ENCODE data around the gene PPP1R3G. TPM values are rescaled to one million over a fixed set of nuclear protein-coding genes. Genes with fewer than 3 reads are reported as not detected.

The PPP1R3G gene
- total RNA-seq, 2 donors from 2014 or later, result not detected

DNA sequence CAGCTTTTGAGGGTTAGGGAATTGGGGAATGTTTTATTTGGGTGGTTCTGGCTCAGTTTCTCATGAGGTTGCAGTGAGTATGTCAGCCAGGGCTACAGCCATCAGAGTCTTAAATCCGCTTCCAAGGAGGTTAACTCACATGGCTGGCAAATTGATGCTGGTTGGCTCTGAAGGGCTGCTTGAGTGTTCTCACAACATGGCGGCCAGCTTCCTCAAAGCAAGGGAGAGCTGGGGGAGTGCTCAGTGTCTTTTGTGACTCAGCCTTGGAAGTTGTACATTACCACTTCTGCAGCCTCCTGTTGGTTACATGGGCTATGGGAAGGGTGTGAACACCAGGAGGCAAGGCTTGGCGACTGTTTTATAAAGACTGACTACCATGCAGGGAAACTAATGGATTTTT is 17.8 kb upstream of the PPP1R3G start:
- Histone ChIP-seq H3K4me3 (ENCODE audit: low read length) (no peak overlapping the region), H3K27me3 (ENCODE audit: control insufficient read depth, insufficient read depth, low read length, poor library complexity, severe bottlenecking) (no peaks in the 10 kb centered on the region), H3K27ac (ENCODE audit: low read depth, low read length) (no peak overlapping the region), H3K9me3 (ENCODE audit: control insufficient read depth, low read length) (no peaks in the 10 kb centered on the region), H3K4me1 (ENCODE audit: control insufficient read depth, insufficient read depth, low read length) (no peaks in the 10 kb centered on the region), H3K36me3 (ENCODE audit: control insufficient read depth, insufficient read depth, low read length) (no peaks in the 10 kb centered on the region), H3K9ac (ENCODE audit: extremely low read depth, low read length, poor library complexity, severe bottlenecking) (no peak overlapping the region)
- TF ChIP-seq, protein P1, sequence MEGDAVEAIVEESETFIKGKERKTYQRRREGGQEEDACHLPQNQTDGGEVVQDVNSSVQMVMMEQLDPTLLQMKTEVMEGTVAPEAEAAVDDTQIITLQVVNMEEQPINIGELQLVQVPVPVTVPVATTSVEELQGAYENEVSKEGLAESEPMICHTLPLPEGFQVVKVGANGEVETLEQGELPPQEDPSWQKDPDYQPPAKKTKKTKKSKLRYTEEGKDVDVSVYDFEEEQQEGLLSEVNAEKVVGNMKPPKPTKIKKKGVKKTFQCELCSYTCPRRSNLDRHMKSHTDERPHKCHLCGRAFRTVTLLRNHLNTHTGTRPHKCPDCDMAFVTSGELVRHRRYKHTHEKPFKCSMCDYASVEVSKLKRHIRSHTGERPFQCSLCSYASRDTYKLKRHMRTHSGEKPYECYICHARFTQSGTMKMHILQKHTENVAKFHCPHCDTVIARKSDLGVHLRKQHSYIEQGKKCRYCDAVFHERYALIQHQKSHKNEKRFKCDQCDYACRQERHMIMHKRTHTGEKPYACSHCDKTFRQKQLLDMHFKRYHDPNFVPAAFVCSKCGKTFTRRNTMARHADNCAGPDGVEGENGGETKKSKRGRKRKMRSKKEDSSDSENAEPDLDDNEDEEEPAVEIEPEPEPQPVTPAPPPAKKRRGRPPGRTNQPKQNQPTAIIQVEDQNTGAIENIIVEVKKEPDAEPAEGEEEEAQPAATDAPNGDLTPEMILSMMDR (conservative IDR thresholded peaks at IDR 0.05), result no peak
- Mint-ChIP-seq H3K27me3 (ENCODE audit: insufficient read depth) (peaks cover 3% of the 10 kb centered on the region), H3K36me3 (ENCODE audit: low read depth) (peaks cover 4% of the 10 kb centered on the region), H3K4me3 (no peak overlapping the region), H3K27ac (no peak overlapping the region), H3K9me3 (no peaks in the 10 kb centered on the region), H3K4me1 (no peaks in the 10 kb centered on the region)
- WGBS, 2 experiments (ENCODE audit: insufficient coverage in 1 of 2, insufficient read length in 1 of 2), result 92 to 100% methylated on average over 1 to 3 of the region's 3 CpGs
- no peak for DNase-seq

DNA sequence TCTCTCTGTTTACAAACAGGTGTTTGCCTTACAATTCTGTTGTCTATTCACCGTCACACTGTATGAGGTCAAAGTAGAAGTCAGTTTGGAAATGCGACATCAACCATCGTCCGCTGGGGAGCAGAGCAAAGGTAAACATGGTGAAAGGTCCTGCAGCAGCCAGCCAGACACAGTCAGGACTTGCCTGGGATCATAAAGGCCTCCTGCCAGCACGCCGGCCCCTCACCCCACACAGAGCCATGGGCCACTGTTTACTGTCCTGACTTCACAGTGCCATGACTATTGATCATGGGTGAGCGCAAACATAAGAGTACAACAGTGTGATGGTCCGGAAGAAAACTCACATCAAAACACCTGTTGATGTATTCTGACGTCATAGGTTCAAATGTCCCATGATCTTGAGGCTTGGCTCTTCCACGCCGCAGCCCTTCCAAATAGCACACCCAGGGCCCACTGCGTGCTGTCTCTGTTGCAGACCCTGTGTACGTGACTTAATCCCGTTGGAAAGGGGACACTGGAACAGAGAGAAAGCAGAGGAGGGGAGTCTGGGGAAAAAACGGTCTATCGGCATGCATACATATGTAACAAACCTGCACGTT is 16.9 kb upstream of the PPP1R3G start:
- H3K9ac ChIP-seq (ENCODE audit: extremely low read depth, low read length, poor library complexity, severe bottlenecking), result no peak overlapping the region
- no peak overlapping the region for H3K4me3 ChIP-seq (ENCODE audit: low read length)
- Mint-ChIP-seq H3K4me1 (no peaks in the 10 kb centered on the region), H3K27ac (no peak overlapping the region), H3K36me3 (ENCODE audit: low read depth) (peaks cover 4% of the 10 kb centered on the region), H3K4me3 (no peak overlapping the region), H3K9me3 (no peaks in the 10 kb centered on the region), H3K27me3 (ENCODE audit: insufficient read depth) (peaks cover 3% of the 10 kb centered on the region)
- H3K36me3 ChIP-seq (ENCODE audit: control insufficient read depth, insufficient read depth, low read length), result no peaks in the 10 kb centered on the region
- DNase-seq, result no peak
- TF ChIP-seq, protein P1 (conservative IDR thresholded peaks at IDR 0.05), result no peak
- no peaks in the 10 kb centered on the region for H3K9me3 ChIP-seq (ENCODE audit: control insufficient read depth, low read length)
- H3K4me1 ChIP-seq (ENCODE audit: control insufficient read depth, insufficient read depth, low read length), result no peaks in the 10 kb centered on the region
- H3K27me3 ChIP-seq (ENCODE audit: control insufficient read depth, insufficient read depth, low read length, poor library complexity, severe bottlenecking), result no peaks in the 10 kb centered on the region
- no peak overlapping the region for H3K27ac ChIP-seq (ENCODE audit: low read depth, low read length)
- WGBS, 2 experiments (ENCODE audit: insufficient coverage in 1 of 2, insufficient read length in 1 of 2), result 93 to 94% methylated on average over 10 to 17 of the region's 17 CpGs

DNA sequence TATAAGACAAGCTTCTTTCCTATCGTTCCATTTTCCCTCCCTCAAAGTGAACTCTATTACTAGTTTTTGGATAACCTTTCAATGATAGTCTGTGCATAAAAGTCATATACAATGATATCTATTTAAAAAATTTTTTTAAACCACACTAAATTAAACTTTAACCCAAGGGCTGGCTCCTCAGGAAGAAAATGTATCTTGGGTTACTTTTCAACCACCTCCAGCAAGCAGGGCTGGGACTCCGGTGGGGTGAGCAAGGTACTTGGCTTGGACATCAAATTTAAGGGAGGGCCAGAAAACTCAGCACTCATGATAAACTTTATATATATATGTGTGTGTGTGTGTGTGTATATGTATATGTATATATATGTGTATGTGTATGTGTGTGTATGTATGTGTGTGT is 13.9 kb upstream of the PPP1R3G start:
- peaks cover 4% of the 10 kb centered on the region for H3K27me3 Mint-ChIP-seq (ENCODE audit: insufficient read depth)
- H3K27ac Mint-ChIP-seq, result no peak overlapping the region
- peaks cover 4% of the 10 kb centered on the region for H3K36me3 Mint-ChIP-seq (ENCODE audit: low read depth)
- TF ChIP-seq, protein P1 (conservative IDR thresholded peaks at IDR 0.05), result no peak
- DNase-seq, result no peak
- H3K36me3 ChIP-seq (ENCODE audit: control insufficient read depth, insufficient read depth, low read length), result no peaks in the 10 kb centered on the region
- H3K4me3 ChIP-seq (ENCODE audit: low read length), result no peak overlapping the region
- H3K4me1 Mint-ChIP-seq, result no peaks in the 10 kb centered on the region
- H3K4me1 ChIP-seq (ENCODE audit: control insufficient read depth, insufficient read depth, low read length), result no peaks in the 10 kb centered on the region
- H3K9me3 Mint-ChIP-seq, result peaks cover 2% of the 10 kb centered on the region
- 92 to 100% methylated on average over 1 of the region's 2 CpGs for WGBS, 2 experiments (ENCODE audit: insufficient coverage in 1 of 2, insufficient read length in 1 of 2)
- no peak overlapping the region for H3K4me3 Mint-ChIP-seq
- H3K27me3 ChIP-seq (ENCODE audit: control insufficient read depth, insufficient read depth, low read length, poor library complexity, severe bottlenecking), result no peaks in the 10 kb centered on the region
- H3K9me3 ChIP-seq (ENCODE audit: control insufficient read depth, low read length), result no peaks in the 10 kb centered on the region
- no peak overlapping the region for H3K9ac ChIP-seq (ENCODE audit: extremely low read depth, low read length, poor library complexity, severe bottlenecking)
- no peak overlapping the region for H3K27ac ChIP-seq (ENCODE audit: low read depth, low read length)
